DLD1 (cell line): ENCODE results near the gene IGHMBP2.

Source experiments
- in situ Hi-C: cut with HindIII; loops from 2 replicates; pipeline ENCODE4 v1.10.0; 2017; ENCODE audit warnings: low sequenced_read_pairs

The IGHMBP2 gene

DNA sequence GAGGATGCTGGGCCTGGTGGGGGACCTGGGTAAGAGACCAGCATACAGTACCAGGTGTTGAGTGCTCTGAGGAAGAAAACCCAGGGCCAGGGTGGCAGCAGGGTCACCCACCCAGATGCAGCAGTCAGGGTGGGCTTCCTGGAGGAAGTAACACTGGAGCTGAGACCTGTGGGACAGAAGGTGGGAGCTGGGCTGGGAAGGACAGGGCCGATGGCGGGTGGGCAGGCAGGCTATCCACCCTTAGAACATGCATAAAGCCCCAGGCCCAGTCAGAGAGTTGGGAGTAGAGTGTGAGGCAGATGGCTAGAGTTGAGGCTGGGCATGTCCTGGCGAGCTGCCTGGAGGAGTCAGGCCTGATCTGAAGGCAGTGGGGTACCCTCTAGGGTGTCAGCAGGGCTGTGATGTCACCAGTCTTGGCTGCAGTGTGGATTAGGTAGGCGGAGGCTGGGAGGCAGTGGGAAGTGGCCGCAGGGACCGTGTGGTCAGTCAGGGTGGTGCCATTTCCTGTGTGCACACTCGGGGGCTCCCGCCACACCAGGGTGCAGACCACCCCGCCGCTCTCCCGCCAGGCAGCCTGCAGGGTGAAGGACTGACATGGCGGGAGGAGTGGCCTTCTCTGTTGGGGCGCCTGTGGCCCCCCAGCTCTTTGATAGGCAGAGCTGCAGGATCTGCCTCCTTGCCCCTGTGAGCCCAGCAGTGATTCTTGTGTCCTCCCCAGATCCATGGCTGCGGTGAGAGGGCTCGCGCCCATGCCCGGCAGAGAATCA, 35.3 kb downstream of the IGHMBP2 start:
- in situ Hi-C loops: no loop called here

DNA sequence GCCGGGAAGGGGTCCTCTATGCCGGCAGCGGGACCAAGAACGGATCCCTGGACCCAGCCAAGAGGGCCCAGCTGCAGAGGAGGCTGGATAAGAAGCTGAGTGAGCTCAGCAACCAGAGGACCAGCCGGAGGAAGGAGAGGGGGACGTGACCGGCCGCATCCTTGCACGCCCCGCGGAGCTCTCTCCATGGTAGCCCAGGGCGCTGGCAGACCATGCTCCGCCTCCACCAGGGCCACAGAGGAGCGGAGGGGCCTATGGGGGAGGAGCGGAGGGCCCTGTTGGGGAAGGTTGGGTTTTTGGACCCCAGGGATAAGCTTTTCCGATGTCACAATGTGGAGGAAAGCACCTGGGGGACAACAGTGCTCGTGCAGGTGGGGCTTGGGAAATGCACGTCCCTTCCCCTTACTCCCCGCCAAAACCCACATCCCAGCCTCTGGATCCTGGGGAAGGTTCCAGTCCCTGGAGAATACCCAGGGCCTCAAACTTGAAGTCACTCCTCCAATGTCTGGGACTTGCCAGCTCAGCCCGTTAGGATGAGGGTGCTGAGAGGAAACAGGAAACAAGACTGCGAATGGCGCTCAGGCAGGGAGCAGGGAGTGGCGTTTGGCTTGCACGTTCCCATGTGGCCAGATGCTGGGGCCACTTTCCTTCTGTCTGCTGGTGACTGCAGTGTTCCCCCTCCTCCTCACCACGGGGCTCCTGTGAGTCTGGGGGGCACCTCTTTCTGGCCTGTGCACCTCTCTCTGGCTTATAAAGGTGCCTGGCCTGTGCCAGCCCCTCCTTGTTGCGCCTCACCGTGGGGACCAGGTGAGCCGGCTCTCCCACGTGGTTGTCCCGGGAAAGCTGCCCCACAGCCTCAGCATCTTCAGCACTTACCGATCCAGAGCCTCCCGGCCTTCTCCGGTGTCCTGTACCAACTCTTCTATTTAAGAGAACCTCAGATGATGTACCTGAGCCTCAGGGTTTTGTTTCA, 36.2 kb downstream of the IGHMBP2 start:
- in situ Hi-C loops: no loop called here

DNA sequence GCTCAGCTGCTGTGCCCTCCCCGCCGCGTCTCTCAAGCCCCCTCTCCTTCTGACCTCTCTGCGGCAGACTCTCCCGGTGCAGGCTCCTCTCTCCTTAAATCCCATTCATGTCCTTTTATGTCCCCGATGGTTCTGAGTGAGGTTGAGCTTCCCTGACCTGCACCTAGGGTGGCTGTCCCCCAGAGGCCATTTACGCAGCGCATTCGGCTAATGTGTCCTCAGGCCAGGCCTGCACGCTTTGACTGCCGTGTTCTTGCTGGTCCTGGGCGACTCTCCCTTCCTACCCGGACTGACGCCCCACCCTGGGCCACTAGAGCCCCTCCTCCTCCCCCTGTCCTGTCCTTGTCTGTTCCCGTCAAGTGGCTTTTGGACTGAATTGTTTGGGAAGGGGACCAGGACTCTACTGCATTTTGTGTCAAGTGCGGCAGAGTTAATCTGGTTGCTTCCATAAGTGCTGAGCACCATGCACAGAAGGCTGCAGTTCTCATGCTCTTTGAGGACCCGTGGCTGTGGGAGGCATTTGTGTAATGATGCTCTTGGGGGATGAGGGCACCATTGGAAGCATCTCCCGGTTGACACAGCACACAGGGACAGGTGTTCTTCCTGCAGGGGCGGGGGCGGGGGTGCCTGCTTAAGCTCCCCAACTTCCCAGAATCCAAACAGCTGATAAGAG, 37.1 kb downstream of the IGHMBP2 start:
- in situ Hi-C loops: no loop called here

DNA sequence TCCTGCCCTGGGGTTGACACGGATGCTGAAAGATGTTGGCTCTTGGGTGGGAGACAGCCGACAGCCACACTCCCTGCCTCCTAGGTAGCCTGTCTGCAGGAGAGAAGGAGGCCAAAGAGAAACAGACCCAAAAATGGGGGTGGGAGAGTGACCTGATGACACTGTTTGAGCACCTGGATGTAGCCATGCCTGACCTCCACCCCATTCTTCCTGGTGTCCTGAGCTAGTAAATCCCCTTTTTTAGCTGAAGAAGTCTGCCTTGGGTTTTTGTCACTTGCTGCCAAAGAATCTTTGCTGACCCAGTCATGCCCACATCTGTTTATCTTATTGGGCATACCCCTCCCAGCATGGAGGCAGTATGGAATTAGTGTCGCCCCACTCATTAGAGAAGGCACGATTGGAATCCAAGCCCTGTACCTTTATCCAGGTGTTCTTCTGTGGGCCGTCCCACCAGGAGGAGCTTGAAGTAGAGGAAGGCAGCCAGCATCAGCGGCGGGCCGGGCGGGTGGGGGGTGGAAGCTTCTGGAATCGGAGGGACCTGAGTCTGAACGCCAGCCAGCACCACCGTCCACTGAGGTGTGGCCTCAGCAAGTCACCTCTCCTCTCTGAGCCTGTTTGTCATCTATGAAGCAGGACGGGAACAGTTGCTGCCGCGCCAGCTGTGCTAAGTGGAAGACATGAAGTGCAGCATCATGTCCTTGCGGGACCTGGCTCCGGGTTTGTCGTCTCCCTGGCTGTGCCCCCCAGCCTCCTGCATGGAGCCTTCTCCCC, 37.8 kb downstream of the IGHMBP2 start:
- in situ Hi-C loops: no loop called here

DNA sequence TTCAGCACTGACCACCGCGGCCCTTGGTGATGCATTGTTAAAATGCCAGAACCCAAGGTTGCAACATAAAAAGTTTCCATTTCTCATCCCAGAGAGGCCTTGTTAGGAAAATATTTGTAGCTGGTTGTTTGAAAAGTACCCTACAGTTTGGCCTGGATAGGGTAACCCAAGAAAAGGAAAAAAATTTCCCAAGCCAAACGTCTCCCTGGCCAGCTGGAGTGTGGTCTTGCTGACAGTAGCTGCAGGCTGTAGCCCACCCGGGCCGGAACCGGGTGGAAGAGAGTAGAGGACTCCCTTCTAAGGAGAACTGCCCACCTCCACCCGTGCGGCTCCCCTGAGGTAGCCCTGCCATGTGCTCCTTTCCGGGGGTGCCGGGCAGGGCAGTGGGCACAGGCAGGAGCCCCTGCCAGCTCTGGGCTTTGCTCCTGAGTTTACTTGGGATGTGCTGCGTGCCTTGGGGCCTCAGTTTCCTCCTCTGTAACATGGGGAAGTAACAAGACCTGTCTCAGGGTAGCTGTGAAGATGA, 38.5 kb downstream of the IGHMBP2 start:
- in situ Hi-C loops: no loop called here

DNA sequence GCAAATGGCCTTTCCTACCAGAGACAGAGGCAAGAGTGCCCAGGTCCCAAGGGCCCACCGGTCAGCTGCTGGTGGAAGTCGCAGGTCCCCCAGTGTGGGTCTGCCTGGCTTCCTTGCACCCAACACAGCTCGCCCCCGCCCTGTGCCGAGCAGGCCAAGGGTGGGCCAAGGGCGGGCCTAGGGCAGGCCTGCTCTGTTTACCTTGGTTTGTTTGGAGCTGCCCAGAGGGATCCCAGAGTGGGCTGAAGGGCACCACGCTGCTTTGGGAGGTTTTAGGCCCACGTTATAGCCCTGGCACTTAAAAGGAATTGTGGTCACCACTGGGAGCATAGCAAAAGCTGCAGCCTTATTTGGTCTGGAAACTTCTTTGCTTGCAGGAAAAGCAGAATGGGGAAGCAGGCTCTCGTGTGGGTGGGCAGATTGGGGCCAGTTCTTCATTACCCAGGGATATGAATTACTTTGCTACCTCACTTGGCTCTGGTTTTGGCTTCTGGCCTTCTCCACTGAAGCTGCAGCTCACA, 39.1 kb downstream of the IGHMBP2 start:
- in situ Hi-C loops: no loop called here

DNA sequence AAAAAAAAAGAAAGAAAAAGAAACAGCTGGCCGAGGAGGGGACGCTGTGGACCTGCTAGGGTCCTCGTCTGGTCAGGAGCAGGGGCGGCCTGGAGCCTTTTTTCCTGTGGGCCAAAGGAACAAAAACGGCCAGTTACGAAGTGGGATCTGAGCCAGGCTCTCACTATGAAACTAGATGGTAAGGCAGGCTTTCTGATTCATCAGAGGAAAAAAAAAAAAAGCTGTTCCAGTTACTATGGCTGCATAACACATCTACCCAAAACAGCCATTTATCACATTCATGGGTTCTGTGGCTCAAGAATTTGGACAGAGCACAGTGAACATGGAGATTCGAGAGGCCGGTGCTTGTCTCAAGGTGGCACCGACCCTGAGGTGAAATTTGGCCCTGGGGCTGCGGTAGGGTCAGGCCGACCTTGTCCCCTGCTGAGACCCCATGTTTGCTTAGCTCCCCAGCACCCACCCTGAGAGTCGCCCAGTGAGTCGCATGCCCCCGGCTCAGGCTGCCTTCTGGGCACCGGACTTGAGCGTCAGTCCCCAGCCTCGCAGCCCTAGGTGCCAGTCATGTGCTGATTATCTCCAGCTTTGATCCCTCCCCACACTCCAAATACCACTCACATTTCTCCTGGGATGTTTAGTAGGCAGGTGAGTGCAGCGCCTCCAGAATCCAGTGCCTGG, 42.9 kb downstream of the IGHMBP2 start:
- in situ Hi-C loops: no loop called here

DNA sequence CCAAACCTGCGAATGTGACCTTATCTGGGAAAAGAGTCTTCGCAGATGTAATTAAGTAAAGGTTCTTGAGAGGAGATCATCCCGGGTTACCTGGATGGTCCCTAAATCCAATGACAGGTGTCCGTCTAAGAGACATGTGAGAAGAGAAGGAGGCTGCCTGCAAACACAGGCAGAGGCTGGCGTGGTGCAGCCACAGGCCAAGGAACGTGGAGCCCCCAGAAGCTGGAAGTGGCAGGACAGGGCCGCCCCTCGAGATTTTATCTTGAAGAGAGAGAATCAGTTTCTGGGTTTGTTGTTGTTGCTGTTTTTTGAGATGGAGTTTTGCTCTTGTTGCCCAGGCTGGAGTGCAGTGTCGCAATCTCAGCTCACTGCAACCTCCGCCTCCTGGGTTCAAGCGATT, 43.5 kb downstream of the IGHMBP2 start:
- in situ Hi-C loops: no loop called here

DNA sequence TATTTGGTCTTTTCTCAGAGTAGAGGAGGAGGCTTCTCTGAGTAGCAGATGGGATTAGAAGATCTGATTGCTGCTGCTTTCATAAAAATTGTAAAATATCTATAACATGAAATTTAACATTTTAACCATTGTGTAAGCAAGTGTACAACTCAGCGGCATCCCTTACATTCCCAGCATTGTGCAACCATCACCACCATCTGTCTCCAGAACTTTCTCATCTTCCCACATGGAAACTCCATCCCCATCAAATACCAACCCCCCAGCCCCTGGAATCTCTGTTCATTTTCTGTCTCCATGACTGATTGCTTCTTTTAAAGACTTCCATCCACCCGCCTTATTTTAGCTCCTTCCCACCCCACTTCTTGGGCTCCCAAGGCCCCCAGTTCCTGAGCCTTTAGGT, 44.8 kb downstream of the IGHMBP2 start:
- in situ Hi-C loops: no loop called here

DNA sequence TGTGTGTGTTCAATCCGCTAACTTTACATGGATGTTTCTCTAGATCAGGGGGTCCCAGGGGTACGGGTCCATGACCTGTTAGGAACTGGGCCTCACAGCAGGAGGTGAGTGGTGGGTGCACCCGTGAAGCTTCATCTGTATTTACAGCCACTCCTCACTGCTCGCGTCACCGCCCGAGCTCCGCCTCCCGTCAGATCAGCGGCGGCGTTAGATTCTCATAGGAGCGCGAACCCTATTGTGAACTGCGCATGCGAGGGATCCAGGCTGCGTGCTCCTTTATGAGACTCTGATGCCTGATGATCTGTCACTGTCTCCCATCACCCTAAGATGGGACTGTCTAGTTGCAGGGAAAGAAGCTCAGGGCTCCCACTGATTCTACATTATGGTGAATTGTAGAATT, 45.2 kb downstream of the IGHMBP2 start:
- in situ Hi-C loops: no loop called here

DNA sequence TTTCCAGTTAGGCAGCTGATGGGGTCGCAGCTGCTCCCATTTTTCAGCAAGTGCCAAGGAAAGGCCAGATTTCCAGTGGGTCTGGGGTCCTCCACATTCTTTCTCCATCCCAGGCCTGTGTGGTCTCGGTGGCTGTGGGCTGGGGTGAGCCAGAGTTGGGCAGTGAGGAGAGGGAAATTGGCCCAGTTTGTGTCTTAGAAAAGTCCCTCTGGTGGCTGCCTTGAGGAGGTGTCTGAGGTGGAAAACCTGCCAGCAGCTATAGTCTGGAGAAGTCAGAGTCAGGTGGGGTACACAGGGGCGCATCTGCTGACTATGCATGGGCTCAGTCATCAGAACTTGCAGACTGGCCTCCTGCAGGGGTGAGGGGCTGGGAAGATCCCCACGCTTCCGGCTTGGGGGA, 46.6 kb downstream of the IGHMBP2 start:
- in situ Hi-C loops: no loop called here

DNA sequence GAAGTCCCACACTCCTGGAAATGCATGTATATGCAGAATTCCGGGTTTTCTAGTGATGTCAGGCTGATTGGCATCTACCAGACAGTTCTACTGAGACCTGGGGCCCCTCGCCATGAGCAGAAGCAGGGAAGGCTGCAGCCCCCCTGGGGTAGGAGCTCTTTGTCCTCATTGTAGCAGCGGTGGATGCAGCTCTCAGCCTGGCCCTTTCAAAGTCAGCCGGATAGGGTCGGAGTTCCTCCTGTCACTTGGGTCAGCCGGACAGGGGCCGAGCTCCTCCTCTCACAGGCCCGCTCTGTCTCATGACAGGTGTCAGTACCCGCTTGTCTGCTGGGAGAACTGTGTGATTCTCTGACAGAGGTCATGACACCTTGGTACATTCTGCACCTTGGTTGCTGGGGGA, 47.1 kb downstream of the IGHMBP2 start:
- in situ Hi-C loops: no loop called here

DNA sequence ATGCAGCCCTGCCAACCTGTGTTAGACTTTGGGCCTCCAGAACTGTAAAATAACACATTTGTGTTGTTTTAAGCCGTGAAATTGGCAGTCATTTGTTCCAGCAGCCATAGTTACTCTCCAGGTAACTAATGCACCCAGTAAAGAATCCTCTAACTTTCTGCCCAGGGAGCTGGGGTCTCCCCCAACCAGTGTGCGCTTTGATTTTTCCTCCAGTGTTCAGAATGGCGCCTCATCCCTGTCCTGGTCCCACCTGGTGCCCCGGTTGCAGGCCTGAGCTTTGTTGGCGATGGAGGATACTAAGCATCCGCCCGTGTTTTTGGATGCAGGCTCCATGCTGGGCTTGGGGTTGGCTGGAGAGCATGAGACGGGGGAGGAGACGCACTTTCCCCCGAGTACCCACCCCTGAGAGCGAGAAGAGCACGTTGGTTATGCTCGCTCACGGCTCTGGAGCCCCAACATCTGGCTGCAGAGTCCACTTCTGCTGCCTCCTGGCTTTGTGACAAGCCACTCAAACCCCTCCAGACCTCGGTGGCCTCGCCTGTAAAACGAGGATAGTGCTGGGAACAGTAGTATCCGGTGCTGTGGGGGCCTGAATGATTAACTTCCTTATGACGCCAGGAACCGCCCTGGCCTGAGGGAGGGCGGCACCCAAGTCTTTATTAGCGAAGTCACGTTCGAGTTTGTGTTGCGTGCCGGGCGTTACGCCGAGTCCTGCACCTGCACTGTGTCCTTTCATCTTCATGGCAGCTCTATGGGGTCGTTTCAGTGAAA, 51.3 kb downstream of the IGHMBP2 start:
- in situ Hi-C loops: no loop called here

DNA sequence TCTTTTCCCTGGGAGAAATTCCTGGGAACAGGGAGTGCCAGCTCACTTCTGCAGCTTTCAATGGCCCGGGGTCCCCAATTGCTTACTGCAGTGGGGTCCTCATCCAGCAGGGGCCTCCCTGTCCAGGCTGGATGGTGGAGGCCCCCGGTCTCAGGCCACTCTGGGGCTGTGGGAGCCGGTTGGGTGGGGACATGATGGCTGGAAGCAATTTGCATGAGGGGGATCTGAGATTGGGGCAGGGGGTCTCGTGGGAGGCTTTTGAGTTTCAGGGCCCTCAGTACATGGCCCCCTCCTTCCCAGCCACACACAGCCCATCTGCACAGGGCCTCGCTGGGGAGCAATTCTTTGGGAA, 51.9 kb downstream of the IGHMBP2 start:
- in situ Hi-C loops: no loop called here

DNA sequence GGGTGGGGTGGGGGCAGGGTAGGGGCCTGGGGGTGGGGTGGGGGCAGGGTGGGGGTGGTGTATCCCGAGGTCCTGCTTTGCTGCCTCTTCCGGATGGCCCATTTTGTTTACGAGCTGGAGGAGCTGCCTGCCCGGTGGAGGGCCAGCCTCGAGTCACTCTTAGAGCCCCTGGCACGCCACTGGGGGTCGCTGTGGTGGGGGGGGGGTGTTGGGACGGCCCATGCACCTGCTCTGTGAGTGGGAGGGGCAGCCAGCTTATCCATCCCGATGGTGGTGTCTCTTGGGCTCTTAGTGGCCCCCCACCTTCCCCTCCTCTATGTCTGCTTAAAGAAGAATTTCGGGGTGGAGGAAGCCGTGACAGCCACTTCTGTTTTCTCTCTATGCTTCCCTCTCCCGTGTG, 52.5 kb downstream of the IGHMBP2 start:
- in situ Hi-C loops: no loop called here

DNA sequence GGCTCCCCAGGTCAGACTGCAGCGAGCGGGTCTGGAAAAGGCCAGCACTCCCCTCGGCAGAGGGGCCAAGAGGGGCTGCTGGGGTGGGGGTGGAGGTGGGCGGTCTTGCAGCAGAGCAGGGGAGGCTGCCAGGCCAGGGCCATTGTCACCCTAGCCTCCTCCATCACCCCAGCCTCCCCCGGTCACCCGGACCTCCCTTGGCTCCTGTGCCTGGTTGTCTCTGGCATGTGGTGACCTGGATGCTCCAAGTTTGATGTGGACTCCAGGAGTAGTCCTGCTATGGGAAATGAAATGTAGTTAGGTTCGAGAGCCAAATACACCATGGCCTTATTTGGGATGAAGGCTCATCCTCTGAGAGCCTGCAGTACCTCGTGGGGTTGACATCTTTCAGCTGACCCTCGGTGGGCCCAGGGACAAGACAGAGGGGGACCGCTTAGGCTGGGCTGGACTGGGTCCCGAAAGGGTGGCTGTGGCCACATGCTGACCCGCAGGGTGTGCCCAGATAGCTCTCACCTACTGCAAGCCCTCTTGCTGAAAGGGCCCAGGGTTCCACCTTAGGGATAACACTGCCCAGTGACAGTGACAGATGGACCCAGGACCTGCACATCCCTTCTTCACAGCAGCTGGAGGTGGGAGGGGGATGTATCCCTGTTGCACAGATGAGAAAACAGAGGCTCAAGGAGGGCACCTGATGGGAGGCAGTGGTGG, 53.0 kb downstream of the IGHMBP2 start:
- in situ Hi-C loops: no loop called here

DNA sequence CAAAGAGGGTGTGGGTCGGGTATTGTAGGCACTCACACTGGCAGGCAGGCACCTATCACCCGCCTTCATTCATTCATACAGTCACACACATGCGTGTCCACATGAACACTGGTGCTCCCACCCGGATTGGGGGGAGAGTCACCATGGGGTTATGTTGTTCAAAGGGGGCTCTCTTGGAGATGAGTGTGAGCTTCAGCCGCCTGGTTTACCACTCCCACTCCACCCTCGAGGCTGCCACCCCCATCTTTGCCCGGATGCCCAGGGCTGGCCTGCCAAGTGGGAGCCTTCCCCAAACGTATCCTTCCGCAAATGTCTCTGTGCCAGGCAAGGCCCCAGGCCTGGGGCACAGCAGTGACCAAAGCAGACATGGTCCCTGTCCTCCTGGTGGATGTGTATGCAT, 54.5 kb downstream of the IGHMBP2 start:
- in situ Hi-C loops: no loop called here

DNA sequence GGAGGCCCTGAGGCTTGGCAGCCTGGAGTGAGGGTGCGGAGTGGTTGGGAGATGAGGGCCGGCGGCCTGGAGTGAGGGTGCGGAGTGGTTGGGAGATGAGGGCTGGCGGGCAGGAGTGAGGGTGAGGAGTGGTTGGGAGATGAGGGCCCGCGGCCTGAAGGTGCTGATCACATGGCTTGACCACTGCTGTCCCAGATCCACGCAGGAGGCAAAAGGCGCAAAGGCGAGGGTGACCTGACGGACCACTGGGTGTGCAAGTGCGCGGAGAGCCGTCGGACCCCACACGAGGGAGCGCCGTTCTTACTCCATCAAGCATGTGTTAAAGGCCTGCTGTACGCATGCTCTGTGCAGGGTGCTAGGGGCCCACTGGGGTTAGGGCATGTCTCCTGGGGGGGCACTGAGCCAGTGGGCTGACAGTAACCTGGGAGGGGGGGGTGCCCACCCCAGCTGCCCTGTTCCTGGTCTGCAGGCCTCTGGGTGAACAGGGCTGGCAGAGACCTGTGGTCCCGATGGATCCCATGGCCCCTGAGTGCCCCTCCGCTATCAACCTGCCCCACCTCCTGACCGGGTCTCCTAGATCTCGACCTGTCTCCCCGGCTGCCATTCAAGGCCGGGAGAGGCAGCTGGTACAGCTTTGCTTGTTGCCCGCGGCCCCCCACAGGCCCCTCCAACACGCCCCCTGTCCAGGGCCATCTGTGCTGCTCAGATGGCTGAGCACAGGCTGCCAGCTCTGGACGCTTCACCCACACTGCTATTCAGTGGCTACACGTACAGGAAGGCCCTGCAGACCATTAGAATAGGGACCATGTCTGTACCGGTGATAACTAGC, 56.0 kb downstream of the IGHMBP2 start:
- in situ Hi-C loops: no loop called here
